Measurements from ENCODE around the gene SHLD3. TPM values are rescaled to one million over a fixed set of nuclear protein-coding genes. Genes with fewer than 3 reads are reported as not detected.
"Not testable (repeated sequence)": the region's sequence is repeated elsewhere in the genome, so short reads cannot be mapped to it uniquely, and the experiment has no call there.

The SHLD3 gene, protein sequence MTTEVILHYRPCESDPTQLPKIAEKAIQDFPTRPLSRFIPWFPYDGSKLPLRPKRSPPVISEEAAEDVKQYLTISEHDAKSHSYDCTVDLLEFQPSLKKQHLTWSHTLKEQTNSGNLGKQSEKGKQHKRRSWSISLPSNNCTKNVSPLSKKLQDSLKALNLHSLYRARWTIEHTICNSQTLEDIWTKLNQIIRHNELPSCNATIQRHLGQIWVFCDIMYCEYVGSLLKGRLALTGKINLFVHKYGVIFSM
- 9.9 TPM for total RNA-seq
- 1.7 TPM for polyA plus RNA-seq

GRCh38 chr5:65624571-65625555 lies at the start of gene SHLD3, which contains the start of gene TRAPPC13:
SHLD3 (plus strand) TSS chr5:65625027; CDS start chr5:65629588, 4,561 bp downstream.
TRAPPC13 (plus strand) TSS chr5:65625027; CDS start chr5:65625061, 34 bp downstream.
- peak within 1 kb of the TSS; percentile 72 for H3K4me3 ChIP-seq (ENCODE audit: low read depth, low read length)
- no peaks in the 10 kb centered on the region for H3K36me3 ChIP-seq (ENCODE audit: insufficient read depth)
- WGBS: under 1% methylated on average over 36 of the region's 36 CpGs
- peak; percentile 93 for DNase-seq (ENCODE audit: extremely low spot score)
- H3K4me1 ChIP-seq (ENCODE audit: insufficient read depth): no peaks in the 10 kb centered on the region
- peak within 1 kb of the TSS; percentile 70 for H3K27ac ChIP-seq (ENCODE audit: low read depth)

DNA sequence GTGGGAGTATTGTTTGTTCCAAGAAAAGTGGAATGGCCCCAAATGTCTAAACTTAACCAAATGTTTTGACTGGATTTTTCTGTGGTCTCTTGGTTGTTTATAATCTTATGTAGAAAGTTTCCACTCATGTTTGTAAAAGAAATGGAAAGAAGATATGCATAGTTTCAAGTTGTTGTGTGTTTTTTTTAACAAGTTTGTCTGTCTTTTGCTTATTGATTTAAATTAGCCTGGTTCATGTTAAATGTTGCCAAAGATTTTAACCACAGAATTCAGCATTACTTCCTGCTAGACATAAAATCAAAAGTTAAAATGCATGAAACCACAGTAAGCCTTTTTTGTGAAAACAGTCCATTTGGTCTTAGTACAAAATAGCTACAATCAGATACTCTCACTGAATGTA lies 47.7 kb upstream of the SHLD3 start:
- Histone ChIP-seq H3K27ac (ENCODE audit: low read depth) (no peak overlapping the region), H3K36me3 (ENCODE audit: insufficient read depth) (peaks cover 2% of the 10 kb centered on the region), H3K4me1 (ENCODE audit: insufficient read depth) (no peaks in the 10 kb centered on the region), H3K4me3 (ENCODE audit: low read depth, low read length) (no peak overlapping the region)
- DNase-seq (ENCODE audit: extremely low spot score): no peak

DNA sequence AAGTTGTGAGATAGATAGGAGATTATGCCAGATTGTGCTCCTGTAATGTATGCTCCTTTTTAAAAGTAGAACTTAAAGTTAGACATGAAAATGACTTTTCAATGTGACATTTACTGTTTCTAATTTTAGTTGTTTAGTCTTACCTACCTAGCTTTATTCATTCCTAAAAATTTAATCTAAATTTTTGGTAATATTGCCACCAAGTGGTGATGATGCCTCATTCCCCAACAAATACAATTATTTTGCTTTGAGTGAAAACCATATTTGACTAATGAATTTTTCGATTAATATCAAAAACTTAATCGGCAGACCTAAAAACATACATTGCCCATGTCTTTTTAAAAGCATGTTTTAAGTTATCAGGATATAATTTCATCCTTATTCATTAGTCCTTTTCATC lies 36.1 kb upstream of the SHLD3 start:
- H3K4me3 ChIP-seq (ENCODE audit: low read depth, low read length): no peak overlapping the region
- 97% methylated on average over 2 of the region's 2 CpGs for WGBS
- peaks cover 1% of the 10 kb centered on the region for H3K36me3 ChIP-seq (ENCODE audit: insufficient read depth)
- no peak overlapping the region for H3K27ac ChIP-seq (ENCODE audit: low read depth)
- DNase-seq (ENCODE audit: extremely low spot score): no peak
- H3K4me1 ChIP-seq (ENCODE audit: insufficient read depth): no peaks in the 10 kb centered on the region

DNA sequence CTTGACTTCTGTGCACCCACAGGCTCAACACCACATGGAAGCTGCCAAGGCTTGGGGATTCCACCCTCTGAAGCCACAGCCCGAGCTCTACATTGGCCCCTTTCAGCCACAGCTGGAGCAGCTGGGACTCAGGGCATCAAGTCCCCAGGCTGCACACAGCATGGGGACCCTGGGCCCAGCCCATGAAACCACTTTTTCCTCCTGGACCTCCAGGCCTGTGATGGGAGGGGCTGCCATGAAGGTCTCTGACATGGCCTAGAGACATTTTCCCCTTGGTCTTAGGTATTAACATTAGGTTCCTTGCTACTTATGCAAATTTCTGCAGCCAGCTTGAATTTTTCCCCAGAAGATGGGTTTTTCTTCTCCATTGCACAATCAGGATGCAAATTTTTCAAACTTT lies 23.1 kb upstream of the SHLD3 start:
- DNase-seq (ENCODE audit: extremely low spot score); H3K27ac ChIP-seq (ENCODE audit: low read depth); H3K36me3 ChIP-seq (ENCODE audit: insufficient read depth); H3K4me1 ChIP-seq (ENCODE audit: insufficient read depth); H3K4me3 ChIP-seq (ENCODE audit: low read depth, low read length): not testable (repeated sequence)
- WGBS: 97% methylated on average over 1 of the region's 1 CpG

DNA sequence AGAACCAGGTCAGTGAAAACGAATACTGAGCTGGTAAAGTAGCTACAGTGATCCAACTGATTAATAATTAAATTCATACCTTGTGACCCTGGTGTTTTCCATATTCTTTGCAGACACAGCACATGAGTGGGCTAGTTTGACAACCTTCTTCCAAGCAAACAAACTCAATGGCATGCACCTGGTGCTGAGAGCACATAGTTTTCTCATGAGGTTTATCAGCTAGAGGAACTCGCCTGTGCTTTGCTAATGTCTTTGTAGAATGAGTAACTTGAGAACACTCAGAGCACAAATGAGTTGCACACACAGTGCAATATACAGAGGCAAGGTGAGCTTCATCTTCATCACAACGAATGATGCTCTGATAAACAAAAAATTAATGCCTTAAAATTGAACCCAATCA lies 13.3 kb upstream of the SHLD3 start:
- H3K36me3 ChIP-seq (ENCODE audit: insufficient read depth): peaks cover 4% of the 10 kb centered on the region
- WGBS: 84% methylated on average over 3 of the region's 3 CpGs

GRCh38 chr5:65612298-65612907 lies 12.4 kb upstream of the SHLD3 start:
- DNase-seq (ENCODE audit: extremely low spot score): no peak
- WGBS: 90% methylated on average over 4 of the region's 4 CpGs
- Histone ChIP-seq H3K36me3 (ENCODE audit: insufficient read depth) (peaks cover 2% of the 10 kb centered on the region), H3K4me3 (ENCODE audit: low read depth, low read length) (no peak overlapping the region), H3K27ac (ENCODE audit: low read depth) (no peak overlapping the region), H3K4me1 (ENCODE audit: insufficient read depth) (peaks cover 1% of the 10 kb centered on the region)

More for the DNA sequence above, 13.3 kb upstream of the SHLD3 start:
- no peak for DNase-seq (ENCODE audit: extremely low spot score)
- H3K4me1 ChIP-seq (ENCODE audit: insufficient read depth): no peaks in the 10 kb centered on the region
- no peak overlapping the region for H3K4me3 ChIP-seq (ENCODE audit: low read depth, low read length)
- no peak overlapping the region for H3K27ac ChIP-seq (ENCODE audit: low read depth)

DNA sequence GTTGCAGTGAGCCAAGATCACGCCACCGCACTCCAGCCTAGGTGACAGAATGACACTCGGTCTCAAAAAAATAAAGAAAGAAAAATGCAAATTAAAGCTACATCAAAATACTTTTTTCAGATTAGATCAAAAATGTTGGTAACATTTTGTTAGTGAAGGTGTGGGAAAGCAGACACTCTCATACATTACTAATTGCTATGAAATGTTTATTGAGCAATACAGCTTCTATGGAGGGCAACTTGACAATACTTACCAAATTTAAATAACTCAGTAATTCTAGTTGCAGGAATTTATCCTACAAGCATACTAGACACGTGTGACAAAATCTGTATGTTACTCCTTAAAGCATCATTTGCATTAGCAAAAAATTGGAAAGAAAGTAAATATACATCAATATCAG lies 4.8 kb upstream of the SHLD3 start:
- Histone ChIP-seq H3K4me3 (ENCODE audit: low read depth, low read length) (no peak overlapping the region), H3K27ac (ENCODE audit: low read depth) (no peak overlapping the region), H3K4me1 (ENCODE audit: insufficient read depth) (peaks cover 1% of the 10 kb centered on the region), H3K36me3 (ENCODE audit: insufficient read depth) (no peaks in the 10 kb centered on the region)
- DNase-seq (ENCODE audit: extremely low spot score): no peak
- 89% methylated on average over 4 of the region's 4 CpGs for WGBS

DNA sequence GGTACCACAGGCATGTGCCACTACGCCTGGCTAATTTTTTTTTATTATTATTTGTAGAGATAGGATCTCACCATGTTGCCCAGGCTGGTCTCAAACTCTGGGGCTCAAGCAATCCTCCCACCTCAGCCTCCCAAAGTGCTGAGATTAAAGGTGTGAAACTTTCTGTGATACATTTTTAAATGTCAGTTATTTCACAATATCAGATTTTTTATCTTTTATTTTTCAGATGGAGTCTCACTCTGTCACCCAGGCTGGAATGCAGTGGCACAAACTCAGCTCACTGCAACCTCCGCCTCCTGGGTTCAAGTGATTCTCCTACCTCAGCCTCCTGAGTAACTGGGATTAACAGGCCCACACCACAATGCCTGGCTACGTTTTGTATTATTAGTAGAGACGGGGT lies 2.9 kb upstream of the SHLD3 start:
- WGBS: 86% methylated on average over 4 of the region's 4 CpGs
- not testable (repeated sequence) for H3K4me3 ChIP-seq (ENCODE audit: low read depth, low read length); H3K36me3 ChIP-seq (ENCODE audit: insufficient read depth); DNase-seq (ENCODE audit: extremely low spot score); H3K27ac ChIP-seq (ENCODE audit: low read depth); H3K4me1 ChIP-seq (ENCODE audit: insufficient read depth)

DNA sequence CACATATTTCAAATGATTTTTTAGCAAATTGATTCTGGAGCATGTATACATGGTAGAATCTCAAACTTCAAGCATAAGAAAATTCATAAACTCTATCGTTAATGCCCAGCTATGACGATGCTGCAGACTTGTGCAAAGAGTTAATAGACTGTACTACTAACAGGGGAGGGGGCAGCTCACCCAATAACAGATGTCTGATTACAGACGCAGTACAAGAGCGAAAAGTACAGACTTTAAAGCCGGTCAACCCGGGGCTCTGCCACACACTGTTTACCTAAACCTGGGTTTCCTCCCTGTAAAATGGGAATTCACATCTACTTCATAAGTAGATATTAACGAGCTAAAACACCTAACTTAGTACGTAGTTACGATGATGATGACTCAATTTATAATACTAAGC lies 1.3 kb upstream of the SHLD3 start:
- Histone ChIP-seq H3K4me3 (ENCODE audit: low read depth, low read length) (peak overlapping the region; percentile 72), H3K27ac (ENCODE audit: low read depth) (no peak overlapping the region), H3K4me1 (ENCODE audit: insufficient read depth) (no peaks in the 10 kb centered on the region), H3K36me3 (ENCODE audit: insufficient read depth) (no peaks in the 10 kb centered on the region)
- 3% methylated on average over 9 of the region's 9 CpGs for WGBS
- DNase-seq (ENCODE audit: extremely low spot score): no peak

DNA sequence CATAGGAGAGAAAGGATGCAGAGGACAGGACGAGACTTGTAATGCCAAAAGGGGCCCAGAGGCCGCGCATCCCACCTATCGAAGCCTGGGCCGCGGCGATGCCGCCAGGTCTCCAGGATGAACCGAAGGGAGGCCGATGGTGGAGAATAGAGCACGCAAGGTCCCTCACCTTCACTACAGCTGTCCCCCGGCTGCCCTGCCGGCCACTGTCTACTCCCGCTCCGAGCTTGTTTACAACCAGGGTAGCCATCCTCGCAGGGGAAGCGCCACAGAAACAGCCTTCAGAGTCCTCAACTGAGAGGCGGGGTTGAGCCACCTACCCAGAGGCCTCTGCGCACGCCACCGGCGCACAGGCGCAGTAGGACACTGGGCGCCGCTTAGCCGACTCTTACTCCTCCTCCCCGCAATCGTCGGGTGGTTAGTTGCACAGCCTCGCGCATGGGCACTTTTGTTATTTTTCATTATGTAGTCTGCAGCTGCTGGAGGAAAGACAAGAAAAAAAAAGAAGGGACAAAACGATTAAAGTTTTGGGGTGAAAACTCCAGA lies 729 bp upstream of the SHLD3 start, which contains the start of gene TRIM23:
Gene TRIM23, minus strand, starts transcription at position 309 of the 546 bp plus-strand sequence. Its CDS starts 59 bp downstream, at position 250.
- no peaks in the 10 kb centered on the region for H3K4me1 ChIP-seq (ENCODE audit: insufficient read depth)
- under 1% methylated on average over 32 of the region's 32 CpGs for WGBS
- no peaks in the 10 kb centered on the region for H3K36me3 ChIP-seq (ENCODE audit: insufficient read depth)
- no peak for DNase-seq (ENCODE audit: extremely low spot score)
- H3K4me3 ChIP-seq (ENCODE audit: low read depth, low read length): peak within 1 kb of the TSS; percentile 72
- peak within 1 kb of the TSS; percentile 70 for H3K27ac ChIP-seq (ENCODE audit: low read depth)

- 63% methylated on average over 6 of the region's 6 CpGs for WGBS
- no peaks in the 10 kb centered on the region for H3K4me1 ChIP-seq (ENCODE audit: insufficient read depth)
- H3K27ac ChIP-seq (ENCODE audit: low read depth): no peak overlapping the region
- H3K36me3 ChIP-seq (ENCODE audit: insufficient read depth): no peaks in the 10 kb centered on the region
- H3K4me3 ChIP-seq (ENCODE audit: low read depth, low read length): no peak overlapping the region
- DNase-seq (ENCODE audit: extremely low spot score): no peak
Measured at GRCh38 chr5:65625743-65626142, 916 bp downstream of the SHLD3 start.

DNA sequence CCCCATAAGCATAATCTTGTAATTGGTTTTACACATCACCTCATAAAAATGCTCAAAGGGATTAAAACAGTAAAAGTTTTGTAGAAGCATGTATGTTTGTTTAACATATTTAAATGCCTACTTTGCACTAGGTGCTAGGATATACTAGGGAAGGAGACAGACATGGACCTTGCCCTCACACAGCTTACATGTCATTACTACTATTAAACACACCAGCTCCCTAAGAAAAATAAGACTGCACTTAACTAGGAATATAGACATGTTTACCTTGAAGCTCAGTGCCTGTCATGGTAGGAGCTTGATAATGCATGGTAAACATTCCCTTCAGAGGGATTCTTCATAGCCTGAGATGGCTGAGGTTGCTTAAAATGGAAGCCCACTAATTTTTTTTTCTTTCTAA lies 6.2 kb downstream of the SHLD3 start:
- no peak for DNase-seq (ENCODE audit: extremely low spot score)
- Histone ChIP-seq H3K4me3 (ENCODE audit: low read depth, low read length) (no peak overlapping the region), H3K4me1 (ENCODE audit: insufficient read depth) (no peaks in the 10 kb centered on the region), H3K27ac (ENCODE audit: low read depth) (no peak overlapping the region), H3K36me3 (ENCODE audit: insufficient read depth) (no peaks in the 10 kb centered on the region)

DNA sequence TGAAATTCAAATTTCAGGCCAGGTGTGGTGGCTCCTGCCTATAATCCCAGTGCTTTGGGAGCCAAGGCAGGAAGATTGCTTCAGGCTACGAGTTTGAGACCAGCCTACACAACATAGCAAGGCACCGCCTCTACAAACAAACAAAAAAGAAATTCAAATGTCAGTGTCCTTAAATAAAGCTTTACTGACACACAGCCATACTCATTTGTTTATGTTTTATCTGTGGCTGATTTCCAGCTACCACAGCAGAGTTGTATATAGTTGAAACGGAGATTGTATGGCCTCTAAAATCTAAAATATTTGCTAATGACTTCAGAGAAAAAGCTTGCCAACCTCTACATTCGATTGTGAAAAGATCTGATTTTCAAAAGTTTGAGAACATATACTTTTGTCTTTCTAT lies 15.4 kb downstream of the SHLD3 start:
- WGBS: 87% methylated on average over 4 of the region's 4 CpGs

More for the DNA sequence above, 15.4 kb downstream of the SHLD3 start:
- Histone ChIP-seq H3K4me3 (ENCODE audit: low read depth, low read length) (no peak overlapping the region), H3K4me1 (ENCODE audit: insufficient read depth) (no peaks in the 10 kb centered on the region), H3K27ac (ENCODE audit: low read depth) (no peak overlapping the region), H3K36me3 (ENCODE audit: insufficient read depth) (peaks cover 2% of the 10 kb centered on the region)
- DNase-seq (ENCODE audit: extremely low spot score): no peak

Data from urinary bladder (tissue), 4 donors.